GM21390 (cell line): ENCODE results near the gene DHRSX.
"Not testable (repeated sequence)": the region's sequence is repeated elsewhere in the genome, so short reads cannot be mapped to it uniquely, and the experiment has no call there.

ENCODE experiments used
- ATAC-seq: cut with Tn5 transposase; IDR thresholded peaks from one replicate; pipeline ENCODE4 v1.9.1; 2021; ENCODE audit not compliant: unreplicated experiment

Gene DHRSX

GRCh38 chrX:2500803-2501558 is at the start of gene DHRSX, which contains the start of gene ZBED1:
Gene DHRSX, minus strand, starts transcription at chrX:2500976. Its CDS starts 51 bp downstream, at chrX:2500925.
Gene ZBED1, minus strand, starts transcription at chrX:2500976. Its CDS starts 10,257 bp downstream, at chrX:2490719.
- peak; percentile 47 for ATAC-seq

- no peak for ATAC-seq
Measured at GRCh38 chrX:2549876-2550275, 49.1 kb upstream of the DHRSX start.

DNA sequence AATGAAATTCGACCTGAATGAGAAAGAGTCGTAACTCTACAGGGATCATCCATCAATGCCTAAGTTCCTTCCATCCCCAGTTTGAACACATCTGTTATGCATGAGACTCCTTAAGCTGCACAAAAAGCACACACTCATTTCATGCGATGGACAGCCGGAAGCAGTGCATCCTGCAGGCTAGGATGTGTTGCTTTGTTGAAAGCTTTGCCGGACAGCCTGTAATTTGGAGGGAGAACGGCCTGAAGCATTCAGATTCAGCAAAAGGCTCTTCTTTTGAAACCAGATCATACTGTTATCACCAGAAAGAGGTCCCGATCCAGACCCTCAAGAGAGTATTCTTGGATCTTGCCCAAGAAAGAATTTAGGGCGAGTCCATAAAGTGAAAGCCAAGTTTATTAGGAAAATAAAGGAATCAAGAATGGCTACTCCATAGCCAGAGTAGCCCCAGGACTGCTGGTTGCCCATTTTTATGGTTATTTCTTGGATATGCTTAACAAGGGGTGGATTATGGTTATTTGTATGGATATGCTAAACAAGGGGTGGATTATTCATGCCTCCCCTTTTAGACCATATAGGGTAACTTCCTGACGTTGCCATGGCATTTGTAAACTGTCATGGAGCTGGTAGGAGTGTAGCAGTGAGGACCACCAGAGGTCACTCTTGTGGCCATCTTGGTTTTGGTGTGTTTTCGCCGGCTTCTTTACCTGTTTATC is 48.1 kb upstream of the DHRSX start:
- ATAC-seq: no peak

- ATAC-seq: no peak
Measured at GRCh38 chrX:2547736-2548135, 47.0 kb upstream of the DHRSX start.

DNA sequence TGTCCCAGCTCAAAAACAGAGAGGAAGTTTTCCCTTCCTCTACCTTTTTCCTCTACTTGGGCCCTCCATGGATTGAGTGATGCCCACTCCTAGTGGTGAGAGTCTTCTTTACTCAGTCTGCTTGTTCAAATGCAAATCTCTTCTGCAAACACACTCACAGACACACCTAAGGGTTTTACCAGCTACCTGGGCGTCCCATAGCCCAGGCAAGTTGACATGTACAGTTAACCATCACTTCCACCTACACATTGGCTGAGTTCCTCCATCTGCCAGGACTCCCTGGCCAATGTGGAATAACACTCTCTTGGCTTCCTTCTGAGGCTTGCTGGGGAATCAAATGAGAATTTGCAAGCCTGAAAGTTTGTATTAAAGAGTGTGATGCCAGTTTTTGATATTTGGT is 45.7 kb upstream of the DHRSX start:
- ATAC-seq: no peak

DNA sequence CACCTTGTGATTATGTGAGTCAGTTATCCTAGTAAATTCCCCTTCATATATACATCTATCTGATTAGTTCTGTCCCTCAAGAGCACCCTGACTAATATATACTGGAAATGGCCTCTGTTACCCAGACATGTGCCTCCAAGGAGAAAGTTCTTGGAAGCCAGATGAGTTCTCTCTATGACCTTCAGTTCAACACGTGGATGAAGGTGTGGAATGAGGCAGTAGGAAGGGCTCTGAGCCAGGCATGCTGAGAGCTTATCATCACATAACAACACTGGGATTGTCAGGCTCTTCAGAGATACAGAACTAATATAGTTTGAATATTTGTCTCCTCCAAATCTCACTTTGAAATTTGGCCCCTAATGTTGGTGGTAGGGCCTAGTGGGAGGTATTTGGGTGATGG is 44.4 kb upstream of the DHRSX start:
- no peak for ATAC-seq

DNA sequence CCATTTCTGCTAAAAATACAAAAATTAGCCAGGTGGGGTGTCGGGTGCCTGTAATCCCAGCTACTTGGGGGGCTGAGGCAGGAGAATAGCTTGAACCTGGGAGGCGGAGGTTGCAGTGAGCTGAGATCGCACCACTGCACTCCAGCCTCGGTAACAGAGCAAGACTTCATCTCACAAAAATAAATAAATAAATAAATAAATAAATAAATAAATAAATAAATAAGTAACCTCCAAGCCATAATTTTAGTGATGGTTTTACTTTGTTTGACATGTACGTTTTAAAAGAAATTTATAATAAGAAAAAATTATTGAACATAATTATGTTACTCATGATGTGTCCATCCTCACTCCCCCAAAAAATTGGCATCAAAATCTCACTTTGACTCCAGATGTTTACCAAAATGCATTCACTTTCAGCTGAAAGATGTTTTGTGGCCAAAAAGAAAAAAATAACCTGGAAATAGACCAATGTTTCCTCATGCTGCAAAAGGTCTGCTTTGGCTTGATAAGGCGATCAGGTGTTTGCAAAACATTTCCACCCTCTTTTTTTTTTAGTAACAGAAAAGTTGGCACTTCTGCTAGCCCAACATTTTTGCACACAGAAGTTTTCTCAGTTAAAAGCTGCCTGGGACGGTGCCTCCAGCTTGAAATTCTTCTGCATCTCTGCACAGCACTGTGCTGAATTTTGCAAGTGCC is 42.2 kb upstream of the DHRSX start:
- ATAC-seq: no peak

- no peak for ATAC-seq
Measured at GRCh38 chrX:2541603-2542002, 40.8 kb upstream of the DHRSX start.

DNA sequence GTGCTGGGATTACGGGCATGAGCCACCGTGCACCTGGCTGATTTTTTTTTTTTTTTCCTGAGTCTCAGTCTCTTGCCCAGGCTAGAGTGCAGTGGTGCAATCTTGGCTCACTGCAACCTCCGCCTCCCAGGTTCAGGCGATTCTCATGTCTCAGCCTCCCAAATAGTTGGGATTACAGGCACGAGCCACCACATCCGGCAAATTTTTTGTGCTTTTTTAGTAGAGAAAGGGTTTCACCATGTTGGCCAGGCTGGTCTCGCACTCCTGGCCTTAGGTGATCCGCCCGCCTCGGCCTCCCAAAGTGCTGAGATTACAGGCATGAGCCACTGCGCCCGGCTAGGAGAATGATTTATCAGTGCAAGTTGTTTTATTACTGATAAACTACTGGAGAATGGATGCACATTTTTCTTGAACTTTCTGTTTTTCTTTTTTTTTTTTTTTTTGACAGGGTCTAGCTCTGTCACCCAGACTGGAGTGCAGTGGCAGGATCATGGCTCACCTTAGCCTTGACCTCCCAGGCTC is 39.7 kb upstream of the DHRSX start:
- no peak for ATAC-seq

DNA sequence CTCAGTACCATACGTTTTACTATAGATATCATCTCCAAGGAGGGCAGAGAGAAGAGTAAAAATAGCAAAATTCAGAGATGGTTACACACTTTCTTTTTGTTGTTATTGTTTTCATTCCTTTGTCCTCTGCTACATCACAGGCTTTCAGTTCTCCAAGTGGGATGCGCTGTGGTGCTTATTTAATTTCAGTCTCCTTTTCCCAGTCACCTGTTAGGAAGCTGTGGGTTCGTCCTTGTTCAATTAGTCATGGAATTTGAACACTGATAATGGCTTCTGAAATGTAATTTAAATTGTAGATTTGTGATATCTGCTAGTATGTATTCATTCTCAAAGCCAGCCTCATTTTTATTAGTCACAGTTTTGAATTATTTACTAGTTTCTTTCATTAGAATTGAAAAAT is 38.8 kb upstream of the DHRSX start:
- ATAC-seq: no peak

DNA sequence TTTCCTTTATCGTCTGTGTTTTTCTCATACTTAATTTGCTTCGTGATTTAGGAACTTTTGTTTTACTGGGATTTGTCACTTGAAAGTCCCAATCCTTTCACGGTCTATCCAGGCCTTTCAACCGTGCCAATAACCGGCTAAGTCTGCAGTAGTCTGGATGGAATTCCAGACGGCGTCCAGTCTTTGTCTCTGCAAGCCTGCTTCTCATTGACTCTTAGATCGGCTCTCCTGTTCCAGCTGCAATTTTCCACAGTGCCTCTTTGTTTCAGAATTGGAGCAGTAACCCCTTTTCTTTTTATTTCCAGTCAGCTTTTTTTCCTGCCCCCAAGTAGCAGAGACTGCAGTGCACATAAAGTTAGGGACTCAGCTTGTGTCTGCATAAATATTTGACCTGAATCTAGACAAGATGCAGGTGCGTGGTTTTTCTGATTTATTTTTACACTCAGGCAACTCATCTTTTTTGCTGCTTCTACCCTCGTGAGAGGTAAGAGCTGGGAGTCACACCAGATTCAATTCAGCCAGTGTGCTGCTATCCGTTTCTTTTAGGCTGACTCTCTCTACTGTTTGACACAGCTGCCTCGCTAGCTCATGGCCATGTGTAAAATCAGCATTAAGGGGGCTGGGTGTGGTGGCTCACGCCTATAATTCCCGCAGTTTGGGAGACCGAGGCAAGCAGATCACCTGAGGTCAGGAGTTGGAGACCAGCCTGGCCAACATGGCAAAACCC is 37.4 kb upstream of the DHRSX start:
- no peak for ATAC-seq

GRCh38 chrX:2536974-2537373 is 36.2 kb upstream of the DHRSX start:
- ATAC-seq: no peak

DNA sequence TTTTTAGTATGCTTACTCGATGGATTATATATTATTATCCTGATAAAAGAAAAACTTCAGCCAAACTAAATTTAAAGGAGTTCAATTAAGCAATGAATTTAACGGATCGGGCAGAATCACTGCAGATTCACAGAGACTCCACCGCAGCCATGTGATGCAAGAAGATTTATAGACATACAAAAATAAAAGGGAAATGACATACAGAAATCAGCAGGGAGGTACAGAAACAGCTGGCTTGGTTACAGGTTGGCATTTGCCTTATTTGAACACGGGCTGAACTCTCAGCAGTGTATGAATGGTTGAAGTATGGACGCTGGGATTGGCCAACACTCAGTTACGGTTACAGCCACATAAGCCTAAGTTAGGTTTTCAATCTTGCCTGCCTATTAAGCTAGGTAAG is 35.4 kb upstream of the DHRSX start:
- ATAC-seq: no peak

GRCh38 chrX:2534261-2535021 is 33.7 kb upstream of the DHRSX start:
- not testable (repeated sequence) for ATAC-seq

DNA sequence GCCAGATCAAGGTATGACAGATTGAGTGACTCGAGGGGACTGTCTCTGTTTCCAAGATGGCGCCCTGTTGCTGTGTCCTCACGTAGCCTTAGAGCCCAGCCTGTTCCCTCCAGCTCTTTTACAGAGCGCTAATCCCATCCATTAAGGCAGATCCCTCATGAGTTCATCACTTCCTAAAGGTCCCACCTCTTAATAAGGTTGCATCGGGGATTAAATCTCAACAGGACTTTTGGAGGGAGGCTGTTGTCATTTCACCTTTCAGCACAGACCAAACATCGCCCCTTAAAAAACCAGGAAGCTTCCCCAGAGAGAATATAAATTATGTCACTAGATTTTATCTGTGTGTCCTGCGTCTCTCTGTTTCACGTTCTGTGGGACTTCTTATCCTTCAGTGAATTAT is 32.6 kb upstream of the DHRSX start:
- ATAC-seq: no peak

DNA sequence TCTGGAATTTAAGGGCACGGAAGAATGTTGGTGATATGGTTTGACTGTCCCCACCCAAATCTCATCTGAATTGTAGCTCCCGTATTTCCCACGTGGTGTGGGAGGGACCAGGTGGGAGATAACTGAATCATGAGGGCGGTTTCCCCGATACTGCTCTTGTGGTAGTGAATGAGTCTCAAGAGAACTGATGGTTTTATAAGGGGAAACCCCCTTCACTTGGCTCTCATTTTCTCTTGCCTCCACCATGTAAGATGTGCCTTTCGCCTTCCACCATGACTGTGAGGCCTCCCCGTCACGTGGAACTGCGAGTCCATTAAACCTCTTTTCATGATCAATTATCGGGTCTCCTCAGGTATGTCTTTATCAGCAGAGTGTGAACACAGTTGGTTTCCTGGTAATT is 25.6 kb upstream of the DHRSX start:
- no peak for ATAC-seq

DNA sequence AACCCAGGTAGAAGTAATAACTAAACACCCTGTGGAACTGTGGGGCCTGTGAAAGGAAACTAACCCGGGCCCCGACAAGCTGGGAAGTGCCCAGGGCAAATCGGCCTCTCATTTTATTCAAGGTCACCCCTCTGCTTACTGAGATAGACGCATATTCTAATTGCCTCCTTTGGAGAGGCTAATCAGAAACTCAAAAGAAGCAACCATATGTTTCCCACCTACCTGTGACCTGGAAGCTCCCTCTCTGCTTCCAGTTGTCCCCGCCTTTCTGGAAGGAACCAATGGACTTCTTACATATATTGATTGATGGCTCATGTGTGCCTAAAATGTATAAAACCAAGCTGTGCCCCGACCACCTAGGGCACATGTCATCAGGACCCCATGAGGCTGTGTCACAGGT is 23.1 kb upstream of the DHRSX start:
- ATAC-seq: no peak

DNA sequence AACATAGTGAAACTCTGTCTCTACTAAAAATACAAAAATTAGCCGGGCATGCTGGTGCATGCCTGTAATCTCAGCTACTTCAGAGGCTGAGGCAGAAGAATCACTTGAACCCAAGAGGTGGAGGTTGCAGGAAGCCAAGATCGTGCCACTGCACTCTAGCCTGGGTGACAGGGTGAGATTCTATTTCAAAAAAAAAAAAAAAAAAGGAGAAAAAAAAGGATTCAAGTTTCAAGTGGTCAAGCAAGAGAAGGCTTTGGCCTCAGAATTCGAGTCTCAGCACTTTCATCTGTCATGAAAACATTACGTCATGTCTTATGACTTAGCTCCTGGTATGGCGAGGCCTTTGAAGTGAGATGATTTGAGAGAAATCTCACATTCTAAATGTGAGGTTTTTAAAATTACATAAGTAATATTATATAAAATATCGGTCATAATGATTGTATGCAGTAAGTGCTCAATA is 21.2 kb upstream of the DHRSX start:
- peak; percentile 32 for ATAC-seq

DNA sequence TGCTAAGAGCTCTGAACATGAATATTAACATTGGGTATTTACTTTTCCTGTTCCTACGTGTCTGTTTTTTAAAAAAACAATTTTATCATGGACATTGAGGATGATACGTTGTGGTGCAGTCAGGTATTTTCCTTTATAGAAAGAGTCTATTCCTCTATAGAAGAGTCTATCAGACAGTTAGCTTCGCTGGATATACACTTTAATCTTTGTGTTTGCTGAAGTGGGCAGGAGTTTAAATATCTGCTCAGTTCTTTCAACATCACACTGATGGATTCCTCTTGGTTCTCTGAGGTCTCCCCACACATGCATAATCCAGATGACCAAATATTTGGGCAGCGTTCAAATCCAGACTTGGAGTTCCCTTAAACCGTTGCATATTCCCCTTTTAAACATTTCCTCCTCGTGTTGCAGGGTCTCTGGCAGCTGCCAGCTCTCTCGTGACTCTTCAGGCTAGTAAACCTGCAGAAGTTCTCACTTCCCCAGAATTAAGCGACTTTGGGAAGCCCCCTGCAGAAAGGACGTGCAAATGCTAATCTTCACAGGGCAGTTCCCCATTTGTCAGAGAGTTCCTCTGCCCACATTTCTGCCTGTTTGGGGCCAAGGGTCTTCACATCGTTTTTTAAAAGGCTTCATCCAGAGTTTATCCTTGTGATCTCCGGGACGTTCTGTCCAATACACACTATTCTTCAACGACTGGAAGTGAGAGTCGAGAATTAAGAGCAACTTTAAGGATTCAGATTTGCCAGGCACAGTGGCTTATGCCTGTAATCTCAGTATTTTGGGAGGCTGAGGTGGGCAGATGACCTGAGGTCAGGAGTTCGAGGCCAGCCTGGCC is 20.5 kb upstream of the DHRSX start:
- ATAC-seq: peak; percentile 67
